HEK293 (cell line): ENCODE results near the gene PPIE.
A peak's percentile ranks its signal among the peaks of the same experiment; 100 is the strongest.

Experiments used
- CTCF ChIA-PET: fragments of 350-600 bp; formaldehyde crosslinking; extraction: SDS; loops from one replicate; lab custom pipeline; 2021; ENCODE audit warnings: antibody characterized with exemption; lab: Yijun Ruan, JAX
- POLR2A ChIA-PET: fragments of 300-600 bp; formaldehyde crosslinking; extraction: SDS; loops from one replicate; lab custom pipeline; 2020; ENCODE audit warnings: antibody characterized with exemption, inconsistent platforms; lab: Yijun Ruan, JAX
- H3K27ac ChIP-seq: fragments of 200-500 bp; sonication (Bioruptor generic); 2 replicates; pipeline ENCODE4 v1.5.1; 2014; ENCODE audit warnings: low read depth, low read length, control low read depth, inconsistent platforms; ENCODE audit errors: extremely low read depth
- H3K36me3 ChIP-seq, 2 experiments: fragments of 200-500 bp in 1 of 2; sonication (Bioruptor generic) in 1 of 2; 1 replicate in 1 of 2; 2 replicates in 1 of 2; pipeline ENCODE4 v1.5.1; 2014 to 2017; ENCODE audit warnings: inconsistent platforms in 2 of 2, low read length in 2 of 2; ENCODE audit not compliant: control insufficient read depth in 2 of 2, insufficient read depth in 1 of 2
- H3K4me1 ChIP-seq: fragments of 200-500 bp; sonication (Bioruptor generic); 2 replicates; pipeline ENCODE4 v1.5.1; 2014; ENCODE audit warnings: mild to moderate bottlenecking, low read length, inconsistent platforms; ENCODE audit not compliant: control insufficient read depth, insufficient read depth
- H3K4me3 ChIP-seq: 2 replicates; pipeline ENCODE4 v1.5.1; 2011; ENCODE audit warnings: low read depth, mild to moderate bottlenecking, control low read depth, low read length, moderate library complexity
- H3K9me3 ChIP-seq: fragments of 200-500 bp; sonication (Bioruptor generic); 2 replicates; pipeline ENCODE4 v1.5.1; 2014; ENCODE audit warnings: low read depth, low read length, inconsistent platforms; ENCODE audit not compliant: control insufficient read depth, insufficient read depth
- BCL6B ChIP-seq: fragments of 450-650 bp; formaldehyde crosslinking; IDR thresholded peaks from 2 replicates; pipeline ENCODE4 v1.5.1; 2017; ENCODE audit warnings: missing biosample characterization, missing genetic modification characterization
- HOXA7 ChIP-seq: sonication (generic); formaldehyde crosslinking; IDR thresholded peaks from 2 replicates; pipeline ENCODE4 v1.8.1; 2022; ENCODE audit warnings: missing genetic modification reagents, borderline replicate concordance
- KLF10 ChIP-seq: fragments of 450-650 bp; IDR thresholded peaks from 2 replicates; pipeline ENCODE4 v1.5.1; 2018; ENCODE audit warnings: missing biosample characterization, mild to moderate bottlenecking, missing genetic modification characterization
- KLF7 ChIP-seq: fragments of 450-650 bp; formaldehyde crosslinking; IDR thresholded peaks from 2 replicates; pipeline ENCODE4 v1.5.1; 2016; ENCODE audit warnings: missing biosample characterization, missing genetic modification characterization, borderline replicate concordance
- PRDM1 ChIP-seq: fragments of 450-650 bp; formaldehyde crosslinking; IDR thresholded peaks from 2 replicates; pipeline ENCODE4; 2016; ENCODE audit warnings: missing biosample characterization, missing genetic modification characterization
- SETDB1 ChIP-seq: IDR thresholded peaks from one replicate; pipeline ENCODE4 v1.6.1; 2017; ENCODE audit warnings: mild to moderate bottlenecking, low read length, moderate library complexity, mixed read lengths; ENCODE audit not compliant: insufficient read length
- ZFHX2 ChIP-seq: fragments of 450-650 bp; formaldehyde crosslinking; conservative IDR thresholded peaks from 2 replicates; pipeline ENCODE4 v1.5.1; 2016; ENCODE audit warnings: missing biosample characterization, missing genetic modification characterization
- ZNF133 ChIP-seq: fragments of 450-650 bp; formaldehyde crosslinking; IDR thresholded peaks from 2 replicates; pipeline ENCODE4 v1.5.1; 2016; ENCODE audit warnings: missing biosample characterization, missing genetic modification characterization
- ZNF202 ChIP-seq: fragments of 450-650 bp; formaldehyde crosslinking; IDR thresholded peaks from 2 replicates; pipeline ENCODE4 v1.5.1; 2016; ENCODE audit warnings: missing biosample characterization, missing genetic modification characterization, borderline replicate concordance
- ZNF211 ChIP-seq: fragments of 450-650 bp; formaldehyde crosslinking; IDR thresholded peaks from 2 replicates; pipeline ENCODE4 v1.5.1; 2016; ENCODE audit warnings: low read depth, missing biosample characterization, missing genetic modification characterization
- ZNF223 ChIP-seq: fragments of 450-650 bp; formaldehyde crosslinking; IDR thresholded peaks from 2 replicates; pipeline ENCODE4 v1.5.1; 2016; ENCODE audit warnings: missing biosample characterization, missing genetic modification characterization
- ZNF266 ChIP-seq: fragments of 450-650 bp; formaldehyde crosslinking; IDR thresholded peaks from 2 replicates; pipeline ENCODE4 v1.5.1; 2016; ENCODE audit warnings: missing biosample characterization, missing genetic modification characterization, low read depth
- ZNF350 ChIP-seq: fragments of 450-650 bp; formaldehyde crosslinking; IDR thresholded peaks from 2 replicates; pipeline ENCODE4 v1.5.0; 2017; ENCODE audit warnings: missing biosample characterization, mild to moderate bottlenecking, missing genetic modification characterization
- ZNF366 ChIP-seq: fragments of 450-650 bp; formaldehyde crosslinking; conservative IDR thresholded peaks from 2 replicates; pipeline ENCODE4 v1.5.1; 2016; ENCODE audit warnings: missing biosample characterization, missing genetic modification characterization
- ZNF37A ChIP-seq: fragments of 450-650 bp; IDR thresholded peaks from 2 replicates; pipeline ENCODE4 v1.5.1; 2018; ENCODE audit warnings: missing biosample characterization, missing genetic modification characterization
- ZNF391 ChIP-seq: fragments of 450-650 bp; formaldehyde crosslinking; IDR thresholded peaks from 2 replicates; pipeline ENCODE4 v1.5.1; 2016; ENCODE audit warnings: low read depth, missing biosample characterization, missing genetic modification characterization, borderline replicate concordance
- ZNF404 ChIP-seq: fragments of 450-650 bp; formaldehyde crosslinking; IDR thresholded peaks from 2 replicates; pipeline ENCODE4 v1.5.1; 2017; ENCODE audit warnings: missing biosample characterization, missing genetic modification characterization
- ZNF48 ChIP-seq: fragments of 450-650 bp; formaldehyde crosslinking; IDR thresholded peaks from 2 replicates; pipeline ENCODE4 v1.5.1; 2016; ENCODE audit warnings: missing biosample characterization, missing genetic modification characterization
- ZNF514 ChIP-seq: fragments of 450-650 bp; formaldehyde crosslinking; IDR thresholded peaks from 2 replicates; pipeline ENCODE4 v1.5.1; 2016; ENCODE audit warnings: missing biosample characterization, missing genetic modification characterization
- ZNF571 ChIP-seq: fragments of 450-650 bp; formaldehyde crosslinking; IDR thresholded peaks from 2 replicates; pipeline ENCODE4 v1.5.0; 2017; ENCODE audit warnings: missing biosample characterization, missing genetic modification characterization
- ZNF610 ChIP-seq: fragments of 450-650 bp; formaldehyde crosslinking; IDR thresholded peaks from 2 replicates; pipeline ENCODE4 v1.5.1; 2016; ENCODE audit warnings: missing biosample characterization, missing genetic modification characterization, borderline replicate concordance
- ZNF658 ChIP-seq: fragments of 450-650 bp; formaldehyde crosslinking; IDR thresholded peaks from 2 replicates; pipeline ENCODE4; 2016; ENCODE audit warnings: missing biosample characterization, missing genetic modification characterization
- TF ChIP-seq, protein P1 (sequence below): fragments of 450-650 bp; formaldehyde crosslinking; IDR thresholded peaks from 2 replicates; pipeline ENCODE4 v1.5.1; 2016; ENCODE audit warnings: missing biosample characterization, missing genetic modification characterization

PPIE gene

DNA sequence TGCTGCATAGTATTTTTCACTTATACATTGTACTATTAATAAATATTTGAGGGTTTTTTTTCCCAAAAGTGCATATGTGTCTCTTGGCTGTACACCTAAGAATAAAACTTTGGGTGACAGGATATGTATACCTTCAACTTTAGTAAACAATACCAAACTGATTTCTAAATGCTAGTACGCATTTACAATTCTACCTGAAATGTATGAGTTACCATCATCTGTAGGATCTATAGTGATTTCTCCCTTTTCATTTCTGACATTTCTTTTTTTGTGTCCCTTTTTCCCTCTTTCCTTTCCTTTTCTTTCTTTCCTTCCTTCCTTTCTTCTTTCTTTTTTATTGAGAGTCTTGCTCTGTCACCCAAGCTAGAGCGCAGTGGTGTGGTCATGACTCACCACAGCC lies 66.7 kb downstream of the PPIE start:
- H3K4me3 ChIP-seq, result no peak overlapping the region
- ChIA-PET POLR2A (no interaction called here), CTCF (interaction anchor here (0.6 to 0.7 kb wide), 2 partner anchors 102 to 125 kb away, joined by 3 to 4 read pairs; no protein-coding TSS in a partner anchor)
- no peaks in the 10 kb centered on the region for H3K4me1 ChIP-seq
- peaks cover 2% of the 10 kb centered on the region; the same call in 1 of the 2 replicates for H3K9me3 ChIP-seq
- H3K27ac ChIP-seq, result no peak overlapping the region
- no peaks in the 10 kb centered on the region; a peak in 2 of 3 replicates for H3K36me3 ChIP-seq
- TF ChIP-seq PRDM1 (tag by site-specific recombination) (peak; percentile 81), ZNF202 (tag by site-specific recombination) (no peak), SETDB1 (peak; percentile 86), ZNF211 (tag by site-specific recombination) (no peak), ZNF366 (tag by site-specific recombination) (peak; percentile 26; the same call in 1 of the 2 replicates), ZNF133 (no peak), ZNF37A (no peak), ZNF610 (0 out of 2 replicates have a peak, but pooled peaks have one; percentile 33), ZNF266 (tag by site-specific recombination) (no peak), KLF10 (no peak)

GRCh38 chr1:39808784-39809517 lies 70.3 kb downstream of the PPIE start:
- no peak overlapping the region for H3K27ac ChIP-seq
- H3K9me3 ChIP-seq, result peaks cover 2% of the 10 kb centered on the region; the same call in 1 of the 2 replicates
- ChIA-PET CTCF (interaction anchor here (1.0 kb wide), 1 partner anchor 203 kb away, joined by 4 read pairs; no protein-coding TSS in a partner anchor), POLR2A (no interaction called here)
- no peaks in the 10 kb centered on the region; a peak in 2 of 3 replicates for H3K36me3 ChIP-seq
- no peaks in the 10 kb centered on the region for H3K4me1 ChIP-seq
- no peak overlapping the region for H3K4me3 ChIP-seq
- TF ChIP-seq ZNF610 (no peak), ZNF391 (tag by site-specific recombination) (no peak), ZNF658 (no peak), ZNF404 (no peak), ZFHX2 (tag by site-specific recombination) (no peak), ZNF48 (tag by site-specific recombination) (no peak), ZNF133 (no peak), ZNF223 (tag by site-specific recombination) (no peak), ZNF350 (no peak), ZNF514 (tag by site-specific recombination) (no peak), HOXA7 (CRISPR knock-in tag) (no peak), PRDM1 (tag by site-specific recombination) (no peak), KLF7 (tag by site-specific recombination) (no peak), ZNF571 (tag by site-specific recombination) (no peak), BCL6B (tag by site-specific recombination) (no peak)
- TF ChIP-seq, protein P1, sequence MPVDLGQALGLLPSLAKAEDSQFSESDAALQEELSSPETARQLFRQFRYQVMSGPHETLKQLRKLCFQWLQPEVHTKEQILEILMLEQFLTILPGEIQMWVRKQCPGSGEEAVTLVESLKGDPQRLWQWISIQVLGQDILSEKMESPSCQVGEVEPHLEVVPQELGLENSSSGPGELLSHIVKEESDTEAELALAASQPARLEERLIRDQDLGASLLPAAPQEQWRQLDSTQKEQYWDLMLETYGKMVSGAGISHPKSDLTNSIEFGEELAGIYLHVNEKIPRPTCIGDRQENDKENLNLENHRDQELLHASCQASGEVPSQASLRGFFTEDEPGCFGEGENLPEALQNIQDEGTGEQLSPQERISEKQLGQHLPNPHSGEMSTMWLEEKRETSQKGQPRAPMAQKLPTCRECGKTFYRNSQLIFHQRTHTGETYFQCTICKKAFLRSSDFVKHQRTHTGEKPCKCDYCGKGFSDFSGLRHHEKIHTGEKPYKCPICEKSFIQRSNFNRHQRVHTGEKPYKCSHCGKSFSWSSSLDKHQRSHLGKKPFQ (tag by site-specific recombination), result no peak
